ENCODE results near the gene CLCN7. TPM values are rescaled to one million over a fixed set of nuclear protein-coding genes. Genes with fewer than 3 reads are reported as not detected.
A peak's percentile ranks its signal among the peaks of the same experiment; 100 is the strongest.

CLCN7 gene
- total RNA-seq, 1 donor from 2014 or later = 45.3 TPM

GRCh38 chr16:1495889-1496262, 21.0 kb upstream of the CLCN7 start:
- H3K4me1 ChIP-seq = peaks cover 36% of the 10 kb centered on the region
- H3K27me3 ChIP-seq (ENCODE audit: low read depth) = no peaks in the 10 kb centered on the region
- peaks cover 59% of the 10 kb centered on the region for H3K36me3 ChIP-seq
- intact Hi-C loops (cut with micrococcal nuclease) = loop anchor here (10.0 kb wide), 1 partner anchor 69 kb away; no protein-coding TSS in a partner anchor
- no peak for TF ChIP-seq CTCF (IDR thresholded peaks at IDR 0.05; ENCODE audit: borderline replicate concordance)
- no peaks in the 10 kb centered on the region for H3K9me3 ChIP-seq (replicated peaks)
- no peak overlapping the region for H3K4me3 ChIP-seq
- H3K27ac ChIP-seq (replicated peaks) = no peak overlapping the region
- no peak for DNase-seq

- H3K4me3 ChIP-seq = peak overlapping the region; percentile 85
- peaks cover 54% of the 10 kb centered on the region for H3K36me3 ChIP-seq
- no peaks in the 10 kb centered on the region for H3K27me3 ChIP-seq (ENCODE audit: low read depth)
- DNase-seq = no peak
- peak overlapping the region; percentile 89 for H3K27ac ChIP-seq (replicated peaks)
- no peak for TF ChIP-seq CTCF (IDR thresholded peaks at IDR 0.05; ENCODE audit: borderline replicate concordance)
- H3K9me3 ChIP-seq (replicated peaks) = no peaks in the 10 kb centered on the region
- peaks cover 36% of the 10 kb centered on the region for H3K4me1 ChIP-seq
- intact Hi-C loops (cut with micrococcal nuclease) = loop anchor here (10.0 kb wide), 1 partner anchor 69 kb away; no protein-coding TSS in a partner anchor
These were observed 20.5 kb upstream of the CLCN7 start for GRCh38 chr16:1495211-1495888.

DNA sequence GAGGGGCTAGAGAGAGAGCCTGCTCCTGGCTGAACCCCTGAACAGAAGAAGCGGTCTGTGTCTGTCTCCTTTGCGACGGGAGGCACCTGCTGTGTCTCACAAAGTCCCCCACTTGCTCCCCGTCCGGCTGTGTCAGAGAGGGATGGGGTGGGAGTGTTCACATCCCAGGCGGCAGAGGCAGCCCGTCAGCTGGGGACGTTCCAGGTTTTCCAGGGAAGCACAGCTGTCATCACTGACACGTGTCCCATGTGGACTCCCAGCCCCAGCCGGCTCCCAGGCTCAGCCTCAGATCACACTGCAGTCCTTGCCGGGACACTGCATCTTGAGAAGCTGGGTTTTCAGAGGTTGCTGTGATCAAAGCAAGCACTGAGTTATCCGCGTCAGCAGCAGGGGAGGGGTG, 19.9 kb upstream of the CLCN7 start:
- H3K4me3 ChIP-seq = peak overlapping the region; percentile 85
- intact Hi-C loops (cut with micrococcal nuclease) = loop anchor here (10.0 kb wide), 1 partner anchor 70 kb away; no protein-coding TSS in a partner anchor

GRCh38 chr16:1494129-1494640, 19.4 kb upstream of the CLCN7 start:
- peaks cover 36% of the 10 kb centered on the region for H3K4me1 ChIP-seq
- H3K4me3 ChIP-seq = peak overlapping the region; percentile 85
- peak; percentile 76 for TF ChIP-seq CTCF (IDR thresholded peaks at IDR 0.05; ENCODE audit: borderline replicate concordance)
- peaks cover 42% of the 10 kb centered on the region for H3K36me3 ChIP-seq
- intact Hi-C loops (cut with micrococcal nuclease) = loop anchor here (10.0 kb wide), 1 partner anchor 71 kb away; no protein-coding TSS in a partner anchor
- no peaks in the 10 kb centered on the region for H3K27me3 ChIP-seq (ENCODE audit: low read depth)
- peak; percentile 68 for DNase-seq
- peak overlapping the region; percentile 89 for H3K27ac ChIP-seq (replicated peaks)
- no peaks in the 10 kb centered on the region for H3K9me3 ChIP-seq (replicated peaks)

More for the DNA sequence above, 19.9 kb upstream of the CLCN7 start:
- peaks cover 36% of the 10 kb centered on the region for H3K4me1 ChIP-seq
- no peaks in the 10 kb centered on the region for H3K27me3 ChIP-seq (ENCODE audit: low read depth)
- TF ChIP-seq CTCF (IDR thresholded peaks at IDR 0.05; ENCODE audit: borderline replicate concordance) = no peak
- peak; percentile 65 for DNase-seq
- H3K36me3 ChIP-seq = peaks cover 47% of the 10 kb centered on the region
- H3K27ac ChIP-seq (replicated peaks) = peak overlapping the region; percentile 89
- no peaks in the 10 kb centered on the region for H3K9me3 ChIP-seq (replicated peaks)

DNA sequence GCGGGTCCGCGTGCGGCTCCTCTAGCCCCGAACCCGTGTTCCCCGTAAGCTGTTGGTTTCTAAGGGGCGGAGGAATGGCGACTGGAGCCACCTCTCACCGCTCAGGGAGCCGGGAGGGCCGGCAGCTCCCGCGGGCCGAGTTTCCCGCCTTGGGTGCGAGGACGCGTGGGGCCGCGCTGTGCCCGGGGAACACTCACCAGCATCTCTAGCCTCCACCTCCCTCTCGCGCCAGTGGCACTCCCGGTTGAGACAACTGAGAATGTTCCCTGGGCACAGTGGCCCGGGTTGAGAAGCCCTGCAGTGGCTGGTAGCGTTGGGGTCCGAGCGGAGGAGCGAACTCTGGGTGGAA, 18.9 kb upstream of the CLCN7 start:
- Histone ChIP-seq H3K4me1 (peaks cover 36% of the 10 kb centered on the region), H3K4me3 (peak overlapping the region; percentile 85), H3K27me3 (ENCODE audit: low read depth) (no peaks in the 10 kb centered on the region), H3K36me3 (peaks cover 38% of the 10 kb centered on the region), H3K9me3 (replicated peaks) (no peaks in the 10 kb centered on the region), H3K27ac (replicated peaks) (peak overlapping the region; percentile 89)
- DNase-seq = no peak
- TF ChIP-seq CTCF (IDR thresholded peaks at IDR 0.05; ENCODE audit: borderline replicate concordance) = no peak
- intact Hi-C loops (cut with micrococcal nuclease) = loop anchor here (10.0 kb wide), 1 partner anchor 71 kb away; no protein-coding TSS in a partner anchor
